ENCODE results near the gene POTEB3.
"Not testable (repeated sequence)": the region's sequence is repeated elsewhere in the genome, so short reads cannot be mapped to it uniquely, and the experiment has no call there.

DNA sequence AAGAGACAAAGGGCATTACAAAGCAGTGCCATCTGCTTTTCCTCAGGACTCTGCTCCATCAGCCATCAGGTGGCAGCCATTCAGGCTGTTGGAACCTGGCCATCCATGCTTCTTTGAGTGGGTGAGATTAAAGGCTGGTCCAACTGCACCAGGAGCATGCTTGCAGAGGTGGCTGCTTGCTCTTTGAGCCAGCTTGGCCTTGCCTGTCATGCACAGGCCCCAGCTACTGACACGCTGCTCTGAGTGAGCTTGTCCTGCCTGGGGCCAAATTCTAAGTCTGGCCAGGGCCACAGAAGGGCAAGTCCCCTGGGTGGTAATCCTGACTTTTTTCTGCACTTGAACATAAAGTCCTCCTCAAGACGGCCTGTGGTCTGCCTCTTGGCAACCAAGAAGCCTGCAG is 43.1 kb downstream of the POTEB3 start:
- TF ChIP-seq EZH2 (IDR thresholded peaks at IDR 0.05); POLR2AphosphoS5 (IDR thresholded peaks at IDR 0.05; ENCODE audit: borderline replicate concordance, low read depth, low read length): not testable (repeated sequence)
